ENCODE results near the gene MT3. TPM values are rescaled to one million over a fixed set of nuclear protein-coding genes. Genes with fewer than 3 reads are reported as not detected.

MT3 gene
- total and polyA plus RNA-seq, 2 of the 8 experiments (the other 6 are each of a cell fraction or from before 2014, with no cell fraction given), result 0.17 TPM; not detected in 1

DNA sequence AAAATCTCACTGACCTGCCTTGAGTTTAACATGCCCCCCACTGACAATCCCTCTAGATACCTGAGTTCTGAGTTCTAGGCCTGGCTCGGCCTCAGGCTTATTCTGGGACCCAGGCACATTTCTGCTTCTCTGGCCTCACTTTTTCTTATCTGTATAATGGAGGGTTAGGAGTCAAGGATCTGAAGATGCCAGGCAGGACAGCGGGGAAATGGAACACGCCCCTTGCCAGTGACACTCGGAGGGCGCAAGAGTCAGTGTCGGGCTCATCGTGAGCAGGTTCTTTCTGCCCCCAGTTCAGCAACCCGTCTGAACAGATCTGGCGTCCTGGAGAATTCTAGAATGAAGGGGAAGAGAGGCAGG is 567 bp upstream of the MT3 start (continued):
- TF ChIP-seq ATF3 (IDR thresholded peaks at IDR 0.05; ENCODE audit: insufficient read depth, low read depth, low read length) (no peak), BACH1 (IDR thresholded peaks at IDR 0.05; ENCODE audit: low read length) (no peak), KDM4A (IDR thresholded peaks at IDR 0.05; ENCODE audit: low read depth, low read length, severe bottlenecking) (no peak), TAF1 (IDR thresholded peaks at IDR 0.05; ENCODE audit: low read depth, low read length) (no peak)
- TF ChIP-seq, protein P1, sequence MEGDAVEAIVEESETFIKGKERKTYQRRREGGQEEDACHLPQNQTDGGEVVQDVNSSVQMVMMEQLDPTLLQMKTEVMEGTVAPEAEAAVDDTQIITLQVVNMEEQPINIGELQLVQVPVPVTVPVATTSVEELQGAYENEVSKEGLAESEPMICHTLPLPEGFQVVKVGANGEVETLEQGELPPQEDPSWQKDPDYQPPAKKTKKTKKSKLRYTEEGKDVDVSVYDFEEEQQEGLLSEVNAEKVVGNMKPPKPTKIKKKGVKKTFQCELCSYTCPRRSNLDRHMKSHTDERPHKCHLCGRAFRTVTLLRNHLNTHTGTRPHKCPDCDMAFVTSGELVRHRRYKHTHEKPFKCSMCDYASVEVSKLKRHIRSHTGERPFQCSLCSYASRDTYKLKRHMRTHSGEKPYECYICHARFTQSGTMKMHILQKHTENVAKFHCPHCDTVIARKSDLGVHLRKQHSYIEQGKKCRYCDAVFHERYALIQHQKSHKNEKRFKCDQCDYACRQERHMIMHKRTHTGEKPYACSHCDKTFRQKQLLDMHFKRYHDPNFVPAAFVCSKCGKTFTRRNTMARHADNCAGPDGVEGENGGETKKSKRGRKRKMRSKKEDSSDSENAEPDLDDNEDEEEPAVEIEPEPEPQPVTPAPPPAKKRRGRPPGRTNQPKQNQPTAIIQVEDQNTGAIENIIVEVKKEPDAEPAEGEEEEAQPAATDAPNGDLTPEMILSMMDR (IDR thresholded peaks at IDR 0.05; ENCODE audit: control extremely low read depth in 1 of 3, insufficient read depth in 1 of 3, low read depth in 1 of 3, low read length in 3 of 3), result no peak

Data from H1 (cell line).